K562 (cell line): Measurements from ENCODE around the gene CAPS. TPM values are rescaled to one million over a fixed set of nuclear protein-coding genes. Genes with fewer than 3 reads are reported as not detected.

ENCODE experiments used
- ARID1B ChIP-seq: fragments of 450-650 bp; IDR thresholded peaks from 2 replicates; pipeline ENCODE4 v1.6.1; 2016; ENCODE audit warnings: antibody characterized with exemption, mild to moderate bottlenecking, inconsistent platforms
- BCOR ChIP-seq: fragments of 450-650 bp; IDR thresholded peaks from 2 replicates; pipeline ENCODE4 v1.6.1; 2016
- CHD4 ChIP-seq: fragments of 200-600 bp; sonication (generic); IDR thresholded peaks from 3 replicates; pipeline ENCODE4 v1.6.1; 2012; ENCODE audit warnings: low read depth, mild to moderate bottlenecking, mixed read lengths, low read length, inconsistent platforms; ENCODE audit not compliant: insufficient read depth, insufficient replicate concordance, poor library complexity, severe bottlenecking
- GABPA ChIP-seq: fragments of 200-800 bp; sonication (Bioruptor generic); conservative IDR thresholded peaks from 2 replicates; pipeline ENCODE4 v1.6.1; 2016; ENCODE audit warnings: low read depth, missing genetic modification characterization, missing compliant biosample characterization
- KLF10 ChIP-seq: fragments of 250-450 bp; sonication (Bioruptor Pico); IDR thresholded peaks from 2 replicates; pipeline ENCODE4 v1.6.1; 2021; ENCODE audit warnings: matching md5 sums
- MGA ChIP-seq: fragments of 450-650 bp; IDR thresholded peaks from 2 replicates; pipeline ENCODE4 v1.6.1; 2016; ENCODE audit warnings: mild to moderate bottlenecking, moderate library complexity
- NR3C1 ChIP-seq: sonication (generic); formaldehyde crosslinking; IDR thresholded peaks from 2 replicates; pipeline ENCODE4 v1.8.1; 2022; ENCODE audit warnings: missing genetic modification reagents
- PURB ChIP-seq: sonication (generic); formaldehyde crosslinking; IDR thresholded peaks from 2 replicates; pipeline ENCODE4 v1.9.0; 2021; ENCODE audit warnings: low read depth, mild to moderate bottlenecking, missing genetic modification reagents
- RBM22 ChIP-seq: fragments of 200-400 bp; formaldehyde crosslinking; IDR thresholded peaks from 2 replicates; pipeline ENCODE4 v1.6.1; 2018; ENCODE audit warnings: low read length, low read depth; ENCODE audit not compliant: poor library complexity, severe bottlenecking
- polyA plus RNA-seq, 8 experiments: library from polyadenylated mRNA; depleted of rRNA in 4 of 8; stranded (reverse) in 5 of 8; unstranded in 3 of 8; fragments of >200 nt; fragmentation: Nextera tagmentation in 2 of 8; fragmentation: Illumina TruSeq in 1 of 8; extraction: Ambion mirVana in 2 of 8; extraction: Trizol in 1 of 8; gene quantifications; 2 replicates each; pipeline versions ENCODE4 v1.2.1 to v1.2.3, GENCODE V29; 2011 to 2014; ENCODE audit warnings: inconsistent platforms in 1 of 8, missing spikeins in 1 of 8
- total RNA-seq, 7 experiments: library from RNA; depleted of rRNA in 6 of 7; stranded (reverse); fragments of >200 nt in 6 of 7; fragmentation: Illumina TruSeq in 2 of 7; extraction: Trizol in 2 of 7; gene quantifications; 2 replicates each; pipeline versions ENCODE4 v1.2.1 to v1.2.3, GENCODE V29; 2011 to 2021; ENCODE audit warnings: low replicate concordance in 1 of 7

CAPS gene
- total and polyA plus RNA-seq, 9 of the 15 experiments (the other 6 are each of a cell fraction or from before 2014, with no cell fraction given): 0.15 to 4.0 (median 0.91) TPM

- no peak for TF ChIP-seq MGA
- TF ChIP-seq PURB: no peak
- no peak for TF ChIP-seq KLF10 (CRISPR knock-in tag)
- TF ChIP-seq ARID1B: no peak
- no peak for TF ChIP-seq CHD4
- TF ChIP-seq NR3C1 (CRISPR knock-in tag): no peak
- no peak for TF ChIP-seq BCOR
- TF ChIP-seq RBM22: peak; percentile 69
- TF ChIP-seq GABPA (tag): no peak
Measured at GRCh38 chr19:5914946-5915781, 1.1 kb downstream of the CAPS start (continued).
